H9 (cell line): ENCODE data around the gene DCAF17. TPM values are rescaled to one million over a fixed set of nuclear protein-coding genes. Genes with fewer than 3 reads are reported as not detected.

Experiments
- DNase-seq: peaks from one replicate; pipeline ENCODE4 v3.0.0-alpha.2; 2017
- H2AFZ ChIP-seq: one replicate; pipeline ENCODE4 v1.6.1; 2013; ENCODE audit warnings: mild to moderate bottlenecking, low read length, control low read depth, moderate library complexity
- H2AK5ac ChIP-seq: 2 replicates; pipeline ENCODE4 v1.6.1; 2013; ENCODE audit warnings: low read length, control low read depth, mixed read lengths; ENCODE audit not compliant: insufficient read length
- H2BK120ac ChIP-seq: one replicate; pipeline ENCODE4 v1.6.1; 2013; ENCODE audit warnings: low read depth, mild to moderate bottlenecking, low read length, control low read depth, inconsistent platforms; ENCODE audit not compliant: poor library complexity, severe bottlenecking
- H2BK12ac ChIP-seq: 2 replicates; pipeline ENCODE4 v1.6.1; 2013; ENCODE audit warnings: low read length, control low read depth, mixed read lengths, low read depth; ENCODE audit not compliant: insufficient read length
- H2BK15ac ChIP-seq: 2 replicates; pipeline ENCODE4 v1.6.1; 2013; ENCODE audit warnings: low read depth, low read length, control low read depth
- H2BK20ac ChIP-seq: one replicate; pipeline ENCODE4 v1.6.1; 2013; ENCODE audit warnings: low read depth, mild to moderate bottlenecking, low read length, control low read depth, inconsistent platforms; ENCODE audit not compliant: poor library complexity, severe bottlenecking
- H2BK5ac ChIP-seq: 2 replicates; pipeline ENCODE4 v1.6.1; 2013; ENCODE audit warnings: low read length, control low read depth, mixed read lengths; ENCODE audit not compliant: insufficient read length
- H3K14ac ChIP-seq: 2 replicates; pipeline ENCODE4 v1.6.1; 2013; ENCODE audit warnings: low read length, control low read depth; ENCODE audit not compliant: insufficient read depth
- H3K18ac ChIP-seq: 2 replicates; pipeline ENCODE4 v1.6.1; 2013; ENCODE audit warnings: low read depth, mild to moderate bottlenecking, mixed read lengths, low read length, control low read depth; ENCODE audit not compliant: insufficient read length
- H3K23ac ChIP-seq: 2 replicates; pipeline ENCODE4 v1.6.1; 2013; ENCODE audit warnings: low read length, control low read depth, mixed read lengths, low read depth; ENCODE audit not compliant: insufficient read length
- H3K23me2 ChIP-seq: 2 replicates; pipeline ENCODE4 v1.6.1; 2013; ENCODE audit warnings: low read depth, mild to moderate bottlenecking, mixed read lengths, low read length, control low read depth; ENCODE audit not compliant: insufficient read length, poor library complexity, severe bottlenecking
- H3K27ac ChIP-seq: 2 replicates; pipeline ENCODE4 v1.5.1; 2013; ENCODE audit warnings: low read length, control low read depth, mixed read lengths, low read depth; ENCODE audit not compliant: insufficient read length
- H3K27me3 ChIP-seq: 2 replicates; pipeline ENCODE4 v1.6.1; 2013; ENCODE audit warnings: low read length, control low read depth, inconsistent platforms; ENCODE audit not compliant: insufficient read depth
- H3K4ac ChIP-seq: 2 replicates; pipeline ENCODE4 v1.6.1; 2013; ENCODE audit warnings: low read depth, mild to moderate bottlenecking, control low read depth, inconsistent platforms, low read length, moderate library complexity
- H3K4me1 ChIP-seq: 2 replicates; pipeline ENCODE4 v1.6.1; 2013; ENCODE audit warnings: low read length, control low read depth, inconsistent platforms; ENCODE audit not compliant: insufficient read depth
- H3K4me2 ChIP-seq: 2 replicates; pipeline ENCODE4 v1.6.1; 2013; ENCODE audit warnings: low read length, control low read depth, mixed read lengths; ENCODE audit not compliant: insufficient read length, insufficient read depth
- H3K56ac ChIP-seq: 2 replicates; pipeline ENCODE4 v1.6.1; 2013; ENCODE audit warnings: low read depth, mild to moderate bottlenecking, mixed read lengths, low read length, control low read depth; ENCODE audit not compliant: insufficient read length
- H3K79me1 ChIP-seq: 2 replicates; pipeline ENCODE4 v1.6.1; 2013; ENCODE audit warnings: low read depth, mild to moderate bottlenecking, moderate library complexity, low read length, control low read depth, inconsistent platforms; ENCODE audit not compliant: insufficient read depth, poor library complexity, severe bottlenecking
- H3K79me2 ChIP-seq: 2 replicates; pipeline ENCODE4 v1.6.1; 2013; ENCODE audit warnings: low read length, control low read depth, inconsistent platforms; ENCODE audit not compliant: insufficient read depth
- H3K9ac ChIP-seq: 2 replicates; pipeline ENCODE4 v1.6.1; 2013; ENCODE audit warnings: low read length, control low read depth, mixed read lengths; ENCODE audit not compliant: insufficient read length; ENCODE audit errors: extremely low read depth
- H3K9me3 ChIP-seq: one replicate; pipeline ENCODE4 v1.6.1; 2013; ENCODE audit warnings: low read depth, low read length, inconsistent platforms; ENCODE audit not compliant: control insufficient read depth
- H3T11ph ChIP-seq: one replicate; pipeline ENCODE4 v1.6.1; 2013; ENCODE audit warnings: mild to moderate bottlenecking, low read length, control low read depth, inconsistent platforms
- H4K20me1 ChIP-seq: one replicate; pipeline ENCODE4 v1.6.1; 2013; ENCODE audit not compliant: control insufficient read depth, insufficient read length, insufficient read depth
- H4K5ac ChIP-seq: 2 replicates; pipeline ENCODE4 v1.6.1; 2013; ENCODE audit warnings: low read depth, mild to moderate bottlenecking, mixed read lengths, low read length, control low read depth; ENCODE audit not compliant: insufficient read length
- H4K8ac ChIP-seq: replicated peaks from 2 replicates; pipeline ENCODE4 v1.6.1; 2013; ENCODE audit warnings: low read length, control low read depth, mixed read lengths, low read depth; ENCODE audit not compliant: insufficient read length
- H4K91ac ChIP-seq: 2 replicates; pipeline ENCODE4 v1.6.1; 2013; ENCODE audit warnings: low read depth, mild to moderate bottlenecking, moderate library complexity, mixed read lengths, low read length, control low read depth; ENCODE audit not compliant: insufficient read length
- H3K27ac Mint-ChIP-seq, 3 experiments: 2 replicates in 2 of 3; 3 replicates in 1 of 3; pipeline ENCODE4 v1.8.0; 2020 to 2021; ENCODE audit warnings: mixed read lengths in 3 of 3, mild to moderate bottlenecking in 1 of 3, moderate library complexity in 1 of 3
- H3K27me3 Mint-ChIP-seq: 2 replicates; pipeline ENCODE4 v1.8.0; 2021; ENCODE audit warnings: low read depth, mild to moderate bottlenecking, moderate library complexity, mixed read lengths
- H3K36me3 Mint-ChIP-seq, 3 experiments: 2 replicates in 2 of 3; 3 replicates in 1 of 3; pipeline ENCODE4 v1.8.0; 2020 to 2021; ENCODE audit warnings: low read depth in 3 of 3, mixed read lengths in 3 of 3; ENCODE audit not compliant: insufficient read depth in 1 of 3
- H3K4me1 Mint-ChIP-seq, 2 experiments: 2 replicates each; pipeline ENCODE4 v1.8.0; 2020; ENCODE audit warnings: mixed read lengths in 2 of 2
- H3K4me3 Mint-ChIP-seq, 2 experiments: 2 replicates in 1 of 2; 3 replicates in 1 of 2; pipeline ENCODE4 v1.8.0; 2020 to 2021; ENCODE audit warnings: mild to moderate bottlenecking in 2 of 2, mixed read lengths in 2 of 2, moderate library complexity in 1 of 2
- H3K9me3 Mint-ChIP-seq, 2 experiments: 2 replicates in 1 of 2; 3 replicates in 1 of 2; pipeline ENCODE4 v1.8.0; 2020; ENCODE audit warnings: mild to moderate bottlenecking in 2 of 2, mixed read lengths in 2 of 2, moderate library complexity in 1 of 2
- CTCF ChIP-seq: fragments of 200-600 bp; sonication (generic); conservative IDR thresholded peaks from 3 replicates; pipeline ENCODE4 v1.8.0; 2021; ENCODE audit warnings: antibody characterized with exemption, mild to moderate bottlenecking
- WGBS: extraction: QIAGEN DNeasy Blood & Tissue Kit; methylation state at CpG from one replicate; pipeline ENCODE4 v1.1.7; 2013; ENCODE audit warnings: missing lambda C conversion rate, low lambda C conversion rate, mixed read lengths; ENCODE audit not compliant: insufficient read length; ENCODE audit errors: extremely low coverage; 5-methylcytosine and 5-hydroxymethylcytosine counted together
- total RNA-seq: library from RNA; stranded (reverse); gene quantifications from 2 replicates; pipeline ENCODE4 v1.2.1, GENCODE V29; 2021

The DCAF17 gene
- total RNA-seq, 1 experiment from 2014 or later = 28.1 TPM

- no peak overlapping the region for H3K9ac ChIP-seq
- peaks cover 4% of the 10 kb centered on the region; the same call in 1 of the 2 replicates for H3K4me1 ChIP-seq
- H2BK5ac ChIP-seq = no peak overlapping the region
- H2BK20ac ChIP-seq = no peak overlapping the region
- H3K14ac ChIP-seq = no peak overlapping the region
- TF ChIP-seq CTCF = no peak
- no peak overlapping the region for H2AK5ac ChIP-seq
- no peaks in the 10 kb centered on the region for H4K20me1 ChIP-seq
- peaks cover 24 to 25% of the 10 kb centered on the region in 2 experiments for H3K4me1 Mint-ChIP-seq
- peaks cover 0 to 6% of the 10 kb centered on the region in 2 experiments; a peak in 1 of 5 replicates for H3K9me3 Mint-ChIP-seq
- H3K36me3 Mint-ChIP-seq = peaks cover 0 to 5% (median 3%) of the 10 kb centered on the region in 3 experiments; a peak in 4 of 7 replicates
- no CpG with 5 or more reads among the region's 3 CpGs for WGBS
- H2BK15ac ChIP-seq = no peak overlapping the region
- H3K4ac ChIP-seq = no peak overlapping the region
- H3K4me2 ChIP-seq = no peak overlapping the region
- no peak overlapping the region for H3K18ac ChIP-seq
- no peak overlapping the region for H3T11ph ChIP-seq
- H3K27me3 Mint-ChIP-seq = peaks cover 10% of the 10 kb centered on the region
- H4K91ac ChIP-seq = no peak overlapping the region
- H3K4me3 Mint-ChIP-seq = no peak overlapping the region
- no peaks in the 10 kb centered on the region for H3K27me3 ChIP-seq
- H4K5ac ChIP-seq = no peak overlapping the region
- no peak for DNase-seq
- no peak overlapping the region for H3K27ac ChIP-seq
- no peaks in the 10 kb centered on the region for H3K79me2 ChIP-seq
- no peak overlapping the region for H2BK120ac ChIP-seq
- H3K27ac Mint-ChIP-seq = peak overlapping the region in 1 of 3 experiments; percentile 85; a peak in 2 of 7 replicates
- H4K8ac ChIP-seq = no peak overlapping the region
- no peaks in the 10 kb centered on the region for H3K9me3 ChIP-seq
- H3K56ac ChIP-seq = no peak overlapping the region
- no peaks in the 10 kb centered on the region for H3K23me2 ChIP-seq
- H2BK12ac ChIP-seq = no peak overlapping the region
- no peak overlapping the region for H2AFZ ChIP-seq
- H3K23ac ChIP-seq = no peak overlapping the region
- H3K79me1 ChIP-seq = no peaks in the 10 kb centered on the region
Observed at GRCh38 chr2:171513719-171514160, 79.7 kb downstream of the DCAF17 start.
